HG03469 (cell line): ENCODE results near the gene SCNN1A.

Experiments used
- ATAC-seq: cut with Tn5 transposase; IDR thresholded peaks from one replicate; pipeline ENCODE4 v1.9.1; 2021; ENCODE audit warnings: mild to moderate bottlenecking, moderate library complexity, moderate number of reproducible peaks; ENCODE audit not compliant: unreplicated experiment

The SCNN1A gene

DNA sequence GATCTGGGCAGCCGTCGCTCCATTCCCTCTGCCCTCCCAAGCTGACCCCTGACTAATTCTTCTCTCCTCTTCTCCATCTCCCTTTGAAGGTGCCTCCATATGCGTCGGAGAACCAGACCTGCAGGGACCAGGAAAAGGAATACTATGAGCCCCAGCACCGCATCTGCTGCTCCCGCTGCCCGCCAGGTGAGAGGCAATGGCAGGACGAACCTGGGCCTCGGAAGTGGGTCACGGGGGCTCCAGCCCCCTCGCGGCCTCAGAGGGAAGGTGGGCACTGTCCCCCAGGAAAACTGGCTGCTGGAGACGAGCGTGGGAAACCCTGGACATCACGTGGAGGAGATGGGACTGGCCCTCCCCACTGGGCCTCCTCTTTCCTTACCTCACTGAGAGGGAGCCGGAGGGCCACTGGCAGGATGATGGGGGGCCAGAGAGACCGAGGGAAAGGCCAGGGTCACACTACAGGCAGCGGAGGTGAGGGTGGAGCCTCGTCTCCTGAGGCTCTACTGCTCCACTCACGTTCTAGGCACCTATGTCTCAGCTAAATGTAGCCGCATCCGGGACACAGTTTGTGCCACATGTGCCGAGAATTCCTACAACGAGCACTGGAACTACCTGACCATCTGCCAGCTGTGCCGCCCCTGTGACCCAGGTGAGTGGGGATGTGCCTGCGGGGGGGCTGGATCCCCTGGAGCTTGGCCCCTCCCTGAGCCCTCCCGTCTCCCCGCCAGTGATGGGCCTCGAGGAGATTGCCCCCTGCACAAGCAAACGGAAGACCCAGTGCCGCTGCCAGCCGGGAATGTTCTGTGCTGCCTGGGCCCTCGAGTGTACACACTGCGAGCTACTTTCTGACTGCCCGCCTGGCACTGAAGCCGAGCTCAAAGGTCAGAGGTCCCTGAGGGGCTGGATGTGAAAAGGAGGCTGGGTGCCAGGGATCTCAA is 9.4 kb upstream of the SCNN1A start:
- no peak for ATAC-seq

DNA sequence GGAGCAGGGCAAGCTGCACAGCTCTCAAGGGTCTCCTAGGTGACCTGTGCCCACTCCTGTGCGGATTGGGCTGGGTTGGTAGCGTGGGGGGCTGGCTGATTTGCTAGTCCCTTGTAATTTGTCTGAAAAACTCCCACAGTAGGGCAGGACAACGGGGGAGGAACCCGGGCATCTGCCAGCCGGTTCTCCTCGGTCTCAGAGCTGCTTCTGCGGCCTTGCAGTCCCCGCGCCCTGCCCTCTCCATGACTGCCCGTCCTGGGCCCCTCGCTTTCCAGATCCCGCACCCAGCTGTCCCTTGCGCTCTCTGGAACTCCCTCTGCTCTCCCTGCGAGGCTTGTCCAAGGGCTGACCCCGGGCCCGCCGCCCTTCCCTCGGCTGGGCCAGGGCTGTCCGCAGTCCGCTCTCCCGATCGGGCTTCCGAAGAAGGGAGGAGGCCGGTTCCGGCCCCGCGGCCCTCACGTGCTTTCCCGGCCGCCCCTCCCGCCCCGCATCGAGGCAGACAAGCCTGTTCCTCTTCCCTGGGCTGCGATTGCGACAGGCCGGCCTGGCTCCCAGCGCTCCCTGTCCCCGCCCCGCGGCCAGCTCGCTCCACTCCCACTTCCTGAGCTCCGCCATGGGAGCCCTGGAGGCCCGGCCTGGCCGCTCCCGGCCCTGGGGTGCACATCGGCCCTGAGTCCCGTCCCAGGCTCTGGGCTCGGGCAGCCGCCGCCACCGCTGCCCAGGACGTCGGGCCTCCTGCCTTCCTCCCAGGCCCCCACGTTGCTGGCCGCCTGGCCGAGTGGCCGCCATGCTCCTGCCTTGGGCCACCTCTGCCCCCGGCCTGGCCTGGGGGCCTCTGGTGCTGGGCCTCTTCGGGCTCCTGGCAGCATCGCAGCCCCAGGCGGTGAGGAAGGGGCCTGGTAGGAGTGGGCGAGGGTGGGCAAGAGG is 8.5 kb upstream of the SCNN1A start, which contains the start of gene LTBR:
TSS of gene LTBR (plus strand) at position 591 of the 927 bp plus-strand sequence. CDS start at position 788, 197 bp downstream.
- ATAC-seq: no peak

DNA sequence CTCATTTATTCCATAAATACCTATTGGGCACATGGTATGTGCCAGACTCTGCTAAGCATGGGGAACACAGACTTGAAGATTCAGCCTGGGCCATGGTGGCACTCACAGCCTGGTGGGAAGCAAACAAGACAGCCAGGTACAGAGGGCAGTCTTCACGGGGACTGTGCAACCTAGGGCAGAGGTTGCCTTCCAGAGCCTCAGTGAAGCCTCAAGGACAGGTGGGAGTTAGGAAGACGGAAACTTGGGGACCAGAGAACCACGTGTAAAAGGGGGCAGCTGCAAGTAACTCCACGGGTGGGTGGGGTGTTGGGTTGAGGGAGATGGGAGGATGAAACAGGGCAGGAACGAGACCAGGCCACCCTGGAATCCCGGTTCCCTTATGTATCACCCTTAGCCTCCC is 7.6 kb upstream of the SCNN1A start:
- no peak for ATAC-seq

DNA sequence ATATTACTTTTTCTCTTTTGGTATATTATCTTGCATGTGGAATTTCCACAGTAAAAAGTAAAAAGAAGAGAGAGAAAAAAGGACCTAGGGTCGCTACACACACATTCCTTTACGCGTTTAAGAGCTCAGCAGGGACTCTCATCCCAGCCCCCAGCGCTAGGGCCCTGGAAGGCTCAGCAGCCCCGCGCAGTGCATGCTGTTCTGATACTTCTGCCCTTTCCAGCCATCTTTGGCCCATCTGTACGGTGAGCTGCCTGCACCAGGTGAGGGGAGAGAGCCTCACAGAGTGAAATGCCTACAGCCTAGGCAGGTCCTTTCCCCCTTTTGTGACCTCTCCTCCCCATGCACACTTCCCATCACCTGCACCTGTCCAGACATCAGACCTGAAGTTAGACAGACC is 7.0 kb upstream of the SCNN1A start:
- no peak for ATAC-seq

DNA sequence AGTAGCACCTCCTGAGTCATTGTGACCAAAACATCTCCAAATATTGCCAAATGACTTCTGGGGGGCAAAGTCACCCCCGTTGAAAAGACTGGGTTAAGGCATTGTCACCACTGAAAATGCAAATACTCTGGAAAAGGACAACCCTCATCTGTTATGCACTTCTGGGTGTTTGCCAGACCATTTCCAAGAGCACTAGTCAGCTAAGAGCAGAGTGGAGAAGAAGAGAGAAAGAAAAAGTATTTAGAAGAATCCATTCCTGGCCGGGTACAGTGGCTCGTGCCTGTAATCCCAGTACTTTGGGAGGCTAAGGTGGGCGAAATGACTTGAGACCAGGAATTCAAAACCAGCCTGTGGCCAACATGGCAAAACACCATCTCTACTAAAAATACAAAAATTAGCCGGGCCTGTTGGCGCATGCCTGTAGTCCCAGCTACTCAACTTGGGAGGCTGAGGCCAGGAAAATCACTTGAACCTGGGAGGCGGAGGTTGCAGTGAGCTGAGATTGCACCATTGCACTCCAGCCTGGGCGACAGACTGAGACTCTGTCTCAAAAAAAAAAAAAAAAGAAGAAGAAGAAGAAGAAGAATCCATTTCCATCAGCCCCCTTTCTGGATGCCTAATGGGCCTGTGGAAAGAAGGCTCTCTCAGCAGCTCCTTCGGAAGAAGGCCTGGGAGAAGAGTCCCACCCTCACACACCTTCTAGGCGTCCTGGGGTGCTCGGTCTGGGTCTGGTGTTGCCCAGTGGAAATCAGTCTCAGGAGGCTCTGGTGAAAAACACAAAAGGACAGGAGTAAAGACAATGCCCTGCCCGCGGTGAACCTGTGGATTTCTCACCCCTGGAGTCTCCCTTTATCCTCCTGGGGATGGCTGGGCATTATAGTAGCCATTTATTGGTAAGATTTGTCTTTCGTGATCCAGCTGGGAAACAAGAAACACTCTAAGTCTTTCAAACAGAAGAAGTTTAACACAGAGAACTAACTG is 5.1 kb upstream of the SCNN1A start:
- no peak for ATAC-seq

DNA sequence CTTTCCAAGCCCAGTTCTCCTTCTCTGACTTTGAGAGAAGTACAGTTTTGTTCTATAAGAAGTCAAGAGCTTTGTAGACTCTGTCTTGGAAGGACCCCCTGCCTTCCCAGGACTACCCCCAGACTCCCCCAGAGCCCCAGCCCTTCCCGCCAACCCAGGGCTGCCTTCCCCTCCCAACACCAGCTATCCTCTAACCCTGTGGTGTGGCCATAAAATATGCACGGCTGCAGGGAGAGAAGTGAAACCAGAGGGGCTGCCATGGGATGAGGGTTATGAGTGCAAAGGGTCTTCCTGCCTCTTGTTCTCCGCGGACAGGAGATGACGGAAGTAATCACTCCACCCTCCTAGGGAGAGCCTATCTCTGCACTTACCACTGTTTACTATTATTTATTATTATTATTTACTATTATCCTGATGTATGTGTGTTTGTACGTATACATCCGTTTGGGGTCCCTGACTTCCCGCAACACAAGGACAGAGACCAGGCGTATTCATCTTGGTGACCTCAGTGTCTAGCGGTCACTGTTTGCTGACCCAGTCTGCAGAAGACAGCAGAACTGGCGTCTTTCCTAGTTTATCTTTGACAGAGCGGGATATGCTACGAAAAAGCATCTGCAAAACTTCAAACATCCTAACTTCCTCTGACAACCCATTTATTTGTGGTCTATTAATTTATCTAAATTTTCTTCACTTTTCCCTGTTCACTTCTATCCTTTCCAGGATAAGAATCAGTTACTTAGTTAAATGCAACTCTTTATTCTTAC is 3.5 kb upstream of the SCNN1A start:
- no peak for ATAC-seq

DNA sequence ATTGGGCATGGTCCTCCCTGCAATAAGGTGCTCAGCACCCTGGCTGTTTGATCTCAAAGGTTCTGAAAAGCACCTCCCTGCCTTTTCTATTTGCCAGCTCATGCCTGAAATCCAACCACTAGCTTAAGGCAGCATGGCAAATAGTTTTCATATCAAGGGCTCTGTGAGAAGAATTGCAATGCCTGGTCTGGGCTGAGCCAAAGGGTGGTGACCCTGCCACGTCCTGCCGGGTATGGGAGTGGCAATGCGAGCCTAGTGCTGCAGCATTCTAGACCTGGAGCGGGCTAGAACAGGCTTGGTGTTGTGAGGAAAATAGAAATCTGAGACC is 2.3 kb upstream of the SCNN1A start:
- ATAC-seq: no peak

DNA sequence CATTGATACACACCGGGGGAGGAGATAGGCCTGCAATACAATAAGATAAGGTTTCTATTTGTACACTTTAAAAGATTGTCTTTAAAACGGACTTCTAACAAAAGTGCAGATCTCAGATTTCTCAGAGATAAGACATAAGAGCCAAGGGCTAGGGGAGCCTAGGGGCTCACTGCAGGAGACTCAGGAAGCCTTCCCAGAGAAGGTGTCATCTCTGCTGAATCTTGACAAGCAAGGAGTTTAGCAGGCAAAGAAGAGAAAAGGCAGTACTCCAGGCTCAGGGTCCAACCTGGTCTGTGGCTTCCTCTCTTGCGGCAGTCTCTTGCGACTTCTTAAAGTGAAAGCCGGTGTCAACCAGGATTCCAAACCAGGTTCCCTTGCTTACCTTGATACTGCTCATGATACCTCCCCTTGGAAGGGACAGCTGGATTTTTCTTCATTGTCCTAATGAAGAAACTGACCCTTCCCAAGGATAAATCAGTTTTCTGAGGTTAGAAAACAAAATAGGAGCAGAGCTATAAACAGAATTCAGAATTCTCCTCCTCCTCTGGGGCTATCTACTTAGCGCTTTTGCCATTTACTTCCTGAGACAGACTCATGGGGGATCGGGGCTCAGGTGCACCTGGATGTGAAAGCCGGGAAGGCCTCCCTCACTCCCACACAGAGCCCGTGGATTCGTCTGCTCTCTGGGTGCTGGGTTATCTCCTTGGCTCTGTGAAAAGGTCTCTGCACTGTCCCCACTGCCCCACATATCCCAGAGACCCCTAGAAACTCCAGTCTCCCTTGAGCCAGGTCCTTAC is 1.7 kb upstream of the SCNN1A start:
- ATAC-seq: no peak

DNA sequence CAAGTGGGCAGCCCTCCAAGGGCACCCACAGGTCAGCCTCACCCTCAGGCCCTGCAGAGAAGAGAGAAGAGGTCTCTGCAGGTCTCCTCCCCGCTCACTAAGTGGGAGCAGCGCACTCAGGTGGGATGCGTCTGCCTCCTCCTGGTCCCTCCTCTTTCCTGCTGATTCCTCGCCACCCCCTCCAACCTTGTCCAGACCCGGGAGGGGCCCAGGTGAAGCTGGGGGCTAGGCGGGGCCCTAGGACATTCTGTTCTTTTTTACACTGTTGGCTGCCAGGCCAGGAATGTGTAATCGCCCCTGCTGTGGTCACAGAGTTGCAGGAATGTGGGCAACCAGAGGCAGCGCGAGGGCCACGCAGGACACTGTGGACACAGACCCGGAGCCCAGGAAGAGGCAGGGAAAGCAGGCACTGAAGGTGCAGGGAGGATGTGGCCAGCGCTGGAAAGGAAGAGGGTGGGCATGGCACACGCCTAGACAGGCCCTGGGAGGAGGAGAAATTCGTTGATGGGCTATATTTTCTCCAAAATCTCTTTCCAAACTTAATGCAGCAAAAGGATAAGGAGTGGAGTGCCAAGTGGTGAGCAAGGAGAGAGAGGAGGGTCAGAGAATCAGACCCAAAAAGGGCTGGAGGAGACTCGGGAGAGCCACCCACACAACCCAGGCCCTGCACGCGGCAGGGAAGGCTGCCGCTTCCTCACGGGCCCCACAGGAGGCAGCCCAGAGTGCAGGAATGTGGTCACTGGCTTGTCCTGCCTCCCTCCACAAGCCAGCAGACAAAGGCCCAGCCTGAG is 911 bp upstream of the SCNN1A start:
- no peak for ATAC-seq

DNA sequence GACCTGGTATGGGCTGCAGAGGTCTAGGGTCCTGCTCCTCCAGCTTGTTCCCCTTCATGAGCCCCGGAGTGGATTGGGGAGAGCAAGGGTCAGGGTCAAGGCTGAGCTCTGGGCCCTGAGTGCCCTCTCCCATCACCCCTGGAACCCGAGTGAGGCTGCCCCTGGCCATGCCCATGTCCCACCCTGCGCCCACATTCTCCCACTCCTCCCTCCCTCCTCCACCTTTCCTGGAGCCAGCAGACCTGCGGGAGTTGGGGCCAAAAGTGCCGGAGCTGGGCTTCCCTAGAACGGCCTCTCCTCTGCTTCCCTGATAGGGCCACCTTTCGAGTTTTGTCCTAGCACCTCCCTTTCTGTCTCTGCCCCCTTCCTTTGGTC is 590 bp downstream of the SCNN1A start:
- ATAC-seq: no peak

DNA sequence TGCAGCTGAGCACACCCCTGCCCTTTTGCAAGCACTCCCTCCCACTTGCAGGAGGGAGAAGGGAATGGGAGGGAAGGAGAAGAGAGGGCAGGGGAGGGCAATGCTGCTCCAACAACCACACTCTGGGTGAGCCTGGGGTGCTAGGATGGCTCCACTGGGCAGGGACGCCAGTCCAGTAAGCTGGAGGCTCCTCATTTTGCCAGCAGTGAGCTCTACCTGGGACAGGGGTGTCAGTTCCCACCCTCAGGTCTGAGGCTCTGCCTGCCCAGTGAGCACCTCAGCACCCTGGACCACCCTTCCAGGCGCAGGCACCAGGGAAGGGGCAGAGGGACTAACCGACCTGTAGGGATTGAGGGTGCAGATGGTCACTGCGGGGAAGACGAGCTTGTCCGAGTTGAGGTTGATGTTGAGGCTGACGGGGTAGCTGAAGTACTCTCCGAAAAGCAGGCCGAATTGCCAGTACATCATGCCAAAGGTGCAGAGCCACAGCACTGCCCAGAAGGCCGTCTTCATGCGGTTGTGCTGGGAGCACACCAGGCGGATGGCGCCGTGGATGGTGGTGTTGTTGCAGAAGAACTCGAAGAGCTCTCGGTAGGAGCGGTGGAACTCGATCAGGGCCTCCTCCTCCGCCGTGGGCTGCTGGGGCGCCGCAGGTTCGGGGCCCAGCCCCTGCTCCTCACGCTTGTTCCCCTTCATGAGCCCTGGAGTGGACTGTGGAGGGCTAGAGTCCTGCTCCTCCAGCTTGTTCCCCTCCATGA is 1.2 kb downstream of the SCNN1A start:
- no peak for ATAC-seq

DNA sequence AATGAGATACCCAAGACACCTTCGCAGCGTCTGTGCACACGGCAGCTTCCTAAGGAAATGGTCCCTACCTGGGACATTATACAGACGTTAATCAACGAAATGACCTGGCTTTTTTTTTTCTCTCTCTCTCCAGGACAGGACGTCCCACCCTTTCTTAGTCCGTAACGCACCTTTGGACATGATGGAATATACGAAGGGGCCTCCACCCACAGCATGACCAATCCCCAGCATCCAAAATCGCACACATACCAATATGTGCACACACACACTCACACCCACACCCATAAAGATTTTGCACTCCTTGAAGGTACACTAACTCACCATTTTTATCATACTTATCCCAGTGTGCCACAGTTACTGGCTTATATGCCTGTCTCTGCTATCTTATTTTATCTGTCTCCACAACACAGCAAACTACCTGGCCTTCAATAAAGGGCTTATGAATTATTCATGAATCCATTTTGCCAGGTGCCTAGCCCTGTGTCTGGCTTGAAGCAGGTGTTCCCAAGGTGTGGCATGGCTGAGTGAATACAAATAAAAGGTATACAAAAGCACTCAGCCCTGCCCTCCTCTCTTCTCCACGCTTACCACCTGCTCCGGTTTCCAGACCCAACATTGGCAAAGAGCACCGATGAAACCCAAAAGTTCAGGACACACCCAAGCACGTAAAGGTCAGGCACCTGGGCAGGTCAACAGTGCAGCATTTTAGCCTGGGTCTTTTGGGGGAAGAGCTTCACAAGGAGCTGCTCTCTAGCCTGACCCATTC is 2.2 kb downstream of the SCNN1A start:
- ATAC-seq: no peak

DNA sequence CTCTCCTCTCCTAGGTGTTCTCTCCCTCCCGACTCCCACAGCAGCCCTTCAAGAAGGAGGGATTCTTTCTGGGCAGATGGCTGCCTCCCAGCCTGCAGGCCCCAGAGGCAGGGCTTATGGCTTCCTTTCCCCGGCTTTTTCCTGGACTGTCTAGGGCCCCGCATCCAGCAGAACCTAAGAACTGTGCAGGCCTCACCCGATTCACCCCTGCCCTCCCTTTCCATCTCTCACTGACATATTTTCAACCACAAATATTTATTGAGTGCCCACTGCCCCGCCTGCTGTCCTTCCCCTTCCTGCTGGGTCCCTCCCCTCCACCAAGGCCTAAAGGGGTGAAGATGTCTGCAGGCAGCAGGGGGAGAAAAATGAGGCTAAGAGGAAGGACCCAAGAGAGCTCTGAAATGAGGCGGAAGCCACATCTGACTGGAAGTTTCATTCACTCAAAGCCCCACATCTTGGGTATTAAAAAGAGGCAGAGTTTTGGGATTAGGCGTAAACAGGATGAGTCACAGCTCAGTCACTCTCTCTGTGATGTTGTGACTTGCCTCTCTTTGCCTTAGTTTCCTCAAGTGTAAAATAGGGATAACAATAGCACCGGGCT is 2.9 kb downstream of the SCNN1A start:
- no peak for ATAC-seq

DNA sequence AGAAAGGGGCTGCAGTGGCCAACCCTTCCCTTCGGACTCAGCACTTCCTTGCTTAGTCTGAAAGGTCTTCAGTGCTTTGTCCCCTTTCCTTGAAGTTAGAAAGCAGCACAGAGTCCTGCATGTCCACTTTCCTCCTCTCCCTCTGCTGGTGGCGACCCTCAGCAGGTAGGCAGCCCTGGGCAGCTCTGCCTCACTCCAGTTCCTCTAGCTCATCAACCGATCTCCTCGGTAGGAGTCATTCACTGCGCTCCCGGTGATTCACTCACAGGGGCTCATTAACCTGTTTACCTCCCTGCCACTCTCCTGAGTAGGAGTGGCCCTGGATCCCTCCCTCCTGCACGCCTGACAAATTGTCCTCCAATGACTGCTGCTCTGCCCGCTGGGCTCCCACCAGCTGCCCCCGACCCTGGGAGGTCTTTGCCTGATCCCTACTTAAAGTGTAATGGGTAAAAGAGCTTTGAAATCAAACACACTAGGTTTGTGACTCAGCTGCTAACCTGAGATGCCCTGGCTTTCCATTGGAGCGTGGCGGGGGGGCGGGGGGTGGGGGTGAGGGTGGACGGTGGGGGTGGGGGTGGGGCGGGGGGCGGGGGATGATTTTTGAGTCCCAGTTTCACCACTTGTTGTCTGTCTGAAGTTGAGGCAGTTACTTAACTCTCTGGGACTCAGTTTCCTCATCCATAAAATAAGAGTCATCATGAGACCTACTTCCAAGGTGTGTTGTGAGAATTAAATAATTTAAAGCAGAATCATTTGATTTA is 4.2 kb downstream of the SCNN1A start:
- no peak for ATAC-seq

DNA sequence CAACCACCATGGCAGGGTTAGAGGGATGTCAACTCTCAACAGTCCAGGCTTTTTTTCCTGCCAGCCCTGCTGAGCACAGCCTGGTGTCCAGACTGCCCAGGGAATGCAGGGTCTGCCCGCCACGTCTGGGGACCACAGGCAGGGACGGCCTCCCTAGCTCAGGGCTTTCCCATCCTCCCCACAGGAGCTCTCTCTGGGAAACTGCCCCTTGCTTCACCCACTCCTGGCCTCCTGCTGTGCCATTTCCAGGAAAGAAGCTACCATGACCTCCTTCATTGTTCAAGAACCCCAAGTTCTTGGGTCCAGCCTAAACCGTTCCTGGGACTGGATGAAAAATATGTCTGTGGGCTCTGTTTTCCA is 4.8 kb downstream of the SCNN1A start:
- ATAC-seq: no peak
